ENCODE data around the gene CD109.

Gene CD109

DNA sequence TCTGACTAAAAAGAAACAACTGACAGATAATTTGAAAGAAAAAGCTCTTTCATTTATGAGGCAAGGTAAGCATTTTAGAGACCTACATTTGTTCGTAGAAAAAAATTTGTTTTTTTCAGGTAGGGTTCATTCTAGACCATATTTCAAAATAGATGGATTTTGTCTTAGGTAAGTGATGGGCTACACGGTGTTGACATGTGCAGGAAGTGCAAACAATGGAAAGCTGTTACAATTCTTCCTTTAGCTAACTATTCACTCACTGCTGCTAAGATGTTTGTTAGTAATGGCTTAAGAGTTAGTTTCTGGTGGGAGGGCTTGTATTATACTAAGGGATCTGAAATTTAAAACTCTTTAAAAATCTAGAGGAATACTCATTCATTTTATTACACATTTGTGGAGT lies 96.7 kb downstream of the CD109 start:
- TF ChIP-seq, protein P1, sequence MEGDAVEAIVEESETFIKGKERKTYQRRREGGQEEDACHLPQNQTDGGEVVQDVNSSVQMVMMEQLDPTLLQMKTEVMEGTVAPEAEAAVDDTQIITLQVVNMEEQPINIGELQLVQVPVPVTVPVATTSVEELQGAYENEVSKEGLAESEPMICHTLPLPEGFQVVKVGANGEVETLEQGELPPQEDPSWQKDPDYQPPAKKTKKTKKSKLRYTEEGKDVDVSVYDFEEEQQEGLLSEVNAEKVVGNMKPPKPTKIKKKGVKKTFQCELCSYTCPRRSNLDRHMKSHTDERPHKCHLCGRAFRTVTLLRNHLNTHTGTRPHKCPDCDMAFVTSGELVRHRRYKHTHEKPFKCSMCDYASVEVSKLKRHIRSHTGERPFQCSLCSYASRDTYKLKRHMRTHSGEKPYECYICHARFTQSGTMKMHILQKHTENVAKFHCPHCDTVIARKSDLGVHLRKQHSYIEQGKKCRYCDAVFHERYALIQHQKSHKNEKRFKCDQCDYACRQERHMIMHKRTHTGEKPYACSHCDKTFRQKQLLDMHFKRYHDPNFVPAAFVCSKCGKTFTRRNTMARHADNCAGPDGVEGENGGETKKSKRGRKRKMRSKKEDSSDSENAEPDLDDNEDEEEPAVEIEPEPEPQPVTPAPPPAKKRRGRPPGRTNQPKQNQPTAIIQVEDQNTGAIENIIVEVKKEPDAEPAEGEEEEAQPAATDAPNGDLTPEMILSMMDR (IDR thresholded peaks at IDR 0.05) = no peak
- TF ChIP-seq ZFX (IDR thresholded peaks at IDR 0.05; ENCODE audit: borderline replicate concordance) = no peak
- H3K27ac ChIP-seq = no peak overlapping the region

DNA sequence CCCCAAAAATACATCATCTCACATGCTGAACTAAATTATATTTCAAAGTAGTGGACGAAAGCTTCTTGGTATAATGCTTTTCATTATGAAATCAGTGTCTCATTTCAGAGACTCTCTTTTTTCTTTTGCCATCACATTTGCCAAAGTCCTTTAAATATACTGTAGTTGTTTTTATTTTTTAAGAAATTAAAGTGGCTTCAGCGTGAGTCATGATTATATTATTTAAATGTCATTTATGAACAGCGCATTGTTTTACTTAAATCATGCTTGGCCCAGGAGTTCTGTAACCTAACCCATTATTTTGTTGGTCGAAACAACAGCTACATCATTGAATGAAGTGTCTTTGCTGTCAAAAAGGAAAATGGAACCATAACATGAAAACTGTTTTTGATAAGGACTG lies 100.9 kb downstream of the CD109 start:
- no peak for TF ChIP-seq ZFX (IDR thresholded peaks at IDR 0.05; ENCODE audit: borderline replicate concordance)
- TF ChIP-seq, protein P1 (IDR thresholded peaks at IDR 0.05) = no peak
- no peak overlapping the region for H3K27ac ChIP-seq

DNA sequence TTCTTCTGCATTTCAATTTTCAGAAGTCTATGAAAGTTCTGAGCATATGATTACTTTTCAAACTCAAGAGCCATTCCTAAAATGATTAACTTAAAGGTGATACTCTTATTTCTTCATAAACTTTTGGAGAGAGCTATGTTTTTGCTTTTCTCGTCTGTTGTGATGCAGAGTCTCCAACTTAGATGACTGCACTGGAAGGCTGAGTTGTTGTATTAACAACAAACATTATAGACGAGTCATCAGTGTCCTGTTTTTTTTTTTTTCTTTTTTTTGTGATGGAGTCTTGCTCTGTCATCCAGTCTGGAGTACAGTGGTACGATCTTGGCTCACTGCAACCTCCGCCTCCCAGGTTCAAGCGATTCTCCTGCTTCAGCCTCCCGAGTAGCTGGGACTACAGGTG lies 101.9 kb downstream of the CD109 start:
- H3K27ac ChIP-seq = no peak overlapping the region
- TF ChIP-seq ZFX (IDR thresholded peaks at IDR 0.05; ENCODE audit: borderline replicate concordance) = no peak
- TF ChIP-seq, protein P1 (IDR thresholded peaks at IDR 0.05) = no peak

DNA sequence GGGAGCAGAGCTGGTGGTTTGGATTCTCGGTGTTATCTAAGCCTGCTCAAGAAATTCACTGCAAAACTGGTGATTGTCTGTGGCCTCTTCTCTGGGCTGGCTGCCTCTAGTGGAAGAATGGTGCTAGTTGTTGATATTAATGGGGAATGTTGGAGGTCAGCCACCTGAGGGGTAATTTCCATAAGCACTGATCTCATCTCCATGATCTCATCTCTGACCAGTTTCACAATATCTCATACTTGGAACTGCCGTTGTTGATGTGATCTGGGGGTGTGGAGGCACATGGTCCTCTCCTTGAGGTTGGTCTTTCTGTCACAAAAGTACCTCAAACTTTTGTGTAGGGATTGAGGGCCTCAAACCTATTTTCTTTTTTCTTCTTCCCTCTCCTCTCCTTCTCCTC lies 102.6 kb downstream of the CD109 start:
- TF ChIP-seq ZFX (IDR thresholded peaks at IDR 0.05; ENCODE audit: borderline replicate concordance) = no peak
- TF ChIP-seq, protein P1 (IDR thresholded peaks at IDR 0.05) = peak; percentile 24
- no peak overlapping the region for H3K27ac ChIP-seq

DNA sequence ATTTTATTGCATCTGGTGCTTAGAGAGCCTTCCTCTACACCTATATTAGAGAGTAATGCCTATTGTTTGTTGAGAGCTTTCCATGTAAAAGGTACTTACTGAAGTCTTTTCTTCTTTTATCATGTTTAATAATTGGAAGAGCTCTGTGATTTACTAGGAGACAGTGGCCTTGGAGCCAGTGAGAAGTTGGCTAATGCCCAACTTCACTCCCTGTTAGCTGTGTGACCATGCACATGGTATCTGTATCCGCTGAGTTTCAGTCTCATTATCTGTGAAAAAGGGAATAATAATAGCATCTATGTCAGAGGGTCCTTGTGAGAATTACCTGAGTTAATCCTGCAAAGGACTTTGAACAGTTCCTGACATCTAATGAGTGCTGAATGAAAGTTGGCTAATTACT lies 105.0 kb downstream of the CD109 start:
- TF ChIP-seq, protein P1 (IDR thresholded peaks at IDR 0.05) = no peak
- no peak for TF ChIP-seq ZFX (IDR thresholded peaks at IDR 0.05; ENCODE audit: borderline replicate concordance)
- no peak overlapping the region for H3K27ac ChIP-seq

DNA sequence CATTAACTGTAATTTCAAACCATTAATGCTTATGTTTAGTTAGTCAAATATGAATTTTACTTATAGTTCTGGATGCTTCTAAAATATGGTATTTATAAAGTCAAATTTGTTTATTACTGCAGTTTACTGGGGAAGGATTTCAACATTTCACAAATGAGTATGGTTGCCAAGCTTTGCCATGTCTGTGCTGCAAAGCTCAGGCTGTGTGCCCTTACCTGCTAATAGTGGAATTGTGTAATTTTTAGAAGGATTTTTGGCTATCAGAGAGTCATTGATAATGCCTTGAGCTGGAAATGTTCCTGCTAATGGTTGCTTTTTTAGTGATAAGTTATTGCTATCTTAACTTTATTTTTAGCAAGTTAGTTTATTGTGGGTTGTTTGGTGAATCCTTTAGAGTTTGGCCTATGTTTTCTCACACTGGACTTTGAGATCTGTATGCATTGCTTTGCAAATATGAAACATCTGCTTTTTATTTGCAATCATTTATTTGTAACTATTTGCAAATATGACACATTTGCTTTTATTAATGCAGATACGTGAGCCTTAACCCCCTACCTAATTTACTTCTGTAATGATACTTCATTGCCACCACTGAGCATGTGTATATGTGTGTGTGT lies 105.8 kb downstream of the CD109 start:
- no peak overlapping the region for H3K27ac ChIP-seq
- TF ChIP-seq ZFX (IDR thresholded peaks at IDR 0.05; ENCODE audit: borderline replicate concordance) = no peak
- TF ChIP-seq, protein P1 (IDR thresholded peaks at IDR 0.05) = no peak

DNA sequence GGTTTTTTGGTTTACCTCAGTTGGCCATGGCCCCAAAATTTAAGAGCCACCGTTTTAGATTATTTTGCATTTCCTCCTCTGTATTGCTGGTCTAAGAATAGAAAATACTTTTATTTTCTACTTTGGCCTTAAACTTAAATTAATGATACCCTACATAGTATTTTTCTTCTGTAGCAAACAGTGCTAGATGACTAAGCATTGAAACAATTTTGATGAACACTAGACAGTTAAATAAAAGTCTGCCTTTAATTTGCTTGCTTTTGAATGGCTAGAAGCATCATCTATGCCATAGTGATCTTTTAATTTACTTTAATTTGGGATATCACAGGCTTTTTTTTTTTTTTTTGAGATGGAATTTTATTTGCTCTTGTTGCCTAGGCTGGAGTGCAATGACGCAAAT lies 106.4 kb downstream of the CD109 start:
- no peak overlapping the region for H3K27ac ChIP-seq
- TF ChIP-seq, protein P1 (IDR thresholded peaks at IDR 0.05) = no peak
- TF ChIP-seq ZFX (IDR thresholded peaks at IDR 0.05; ENCODE audit: borderline replicate concordance) = no peak

All from 22Rv1 (cell line).